ENCODE data around the gene SLCO4A1. TPM values are rescaled to one million over a fixed set of nuclear protein-coding genes. Genes with fewer than 3 reads are reported as not detected.

SLCO4A1 gene
- total and polyA plus RNA-seq, 2 donors (not counting 1 experiment from before 2014, with no cell fraction given), result 2.1 to 79.5 TPM

- H3K4me3 Mint-ChIP-seq, result peak overlapping the region; percentile 57
- WGBS (ENCODE audit: insufficient coverage), result 62% methylated on average over 10 of the region's 11 CpGs
- Histone ChIP-seq H3K4me2 (replicated peaks; ENCODE audit: low read depth, low read length, poor library complexity, severe bottlenecking) (peak overlapping the region; percentile 66), H3K4me3 (ENCODE audit: control extremely low read depth in 1 of 5, extremely low read depth in 1 of 5, insufficient read depth in 1 of 5, low read depth in 2 of 5, low read length in 4 of 5) (no peak overlapping the region), H3K4me1 (ENCODE audit: control insufficient read depth in 2 of 2, insufficient read depth in 2 of 2, low read length in 2 of 2) (peaks cover 58 to 64% of the 10 kb centered on the region in 2 donors), H3K36me3 (replicated peaks in 1 of 2; ENCODE audit: control extremely low read depth in 1 of 2, control insufficient read depth in 1 of 2, extremely low read depth in 1 of 2, insufficient read depth in 2 of 2, low read length in 1 of 2) (no peaks in the 10 kb centered on the region), H4K20me1 (ENCODE audit: control insufficient read depth, insufficient read depth, low read length, poor library complexity, severe bottlenecking) (no peaks in the 10 kb centered on the region), H2AFZ (ENCODE audit: insufficient read depth, low read depth, low read length, poor library complexity, severe bottlenecking) (peak overlapping the region; percentile 34), H3K27ac (ENCODE audit: low read length in 2 of 2) (peak overlapping the region; percentile 25 to 34), H3K27me3 (replicated peaks in 1 of 4; ENCODE audit: control extremely low read depth in 1 of 4, control insufficient read depth in 3 of 4, insufficient read depth in 4 of 4, low read length in 3 of 4) (no peaks in the 10 kb centered on the region), H3K9ac (ENCODE audit: low read length) (no peak overlapping the region), H3K9me3 (ENCODE audit: control extremely low read depth in 1 of 3, control insufficient read depth in 2 of 3, insufficient read depth in 1 of 3, low read length in 2 of 3) (no peaks in the 10 kb centered on the region), H3K79me2 (ENCODE audit: control insufficient read depth, insufficient read depth, low read length) (no peaks in the 10 kb centered on the region)
- H3K9me3 Mint-ChIP-seq (ENCODE audit: insufficient read depth), result no peaks in the 10 kb centered on the region
- ATAC-seq (ENCODE audit: low read depth), result no peak
- TF ChIP-seq CTCF (IDR thresholded peaks at IDR 0.05), result no peak
- TF ChIP-seq EZH2 (IDR thresholded peaks at IDR 0.05; ENCODE audit: borderline replicate concordance, insufficient read depth, low read depth, low read length, poor library complexity, severe bottlenecking), result no peak
- POLR2A ChIA-PET, result interaction anchor here (0.6 to 0.7 kb wide), 2 partner anchors 16 to 224 kb away, joined by 3 to 10 read pairs; no protein-coding TSS in a partner anchor
- intact Hi-C loops (cut with micrococcal nuclease), result loop anchor here (10.0 kb wide), 1 partner anchor 51 kb away; no protein-coding TSS in a partner anchor
- peak; percentile 21 for DNase-seq
- no peaks in the 10 kb centered on the region for H3K27me3 Mint-ChIP-seq
- H3K27ac Mint-ChIP-seq, result peak overlapping the region; percentile 81
- CTCF ChIA-PET, result interaction anchor here (0.5 to 3.2 kb wide), 7 partner anchors 12 to 203 kb away, joined by 3 to 22 read pairs (median 4); no protein-coding TSS in a partner anchor
- peaks cover 63% of the 10 kb centered on the region for H3K4me1 Mint-ChIP-seq
Observed at GRCh38 chr20:62605236-62605943, 36.9 kb upstream of the SLCO4A1 start.

- ATAC-seq (ENCODE audit: low read depth), result peak; percentile 49
- peak; percentile 44 for DNase-seq
- WGBS (ENCODE audit: insufficient coverage), result 8% methylated on average over 4 of the region's 6 CpGs
- Histone ChIP-seq H3K4me3 (ENCODE audit: control extremely low read depth in 1 of 5, extremely low read depth in 1 of 5, insufficient read depth in 1 of 5, low read depth in 2 of 5, low read length in 4 of 5) (no peak overlapping the region), H3K27ac (ENCODE audit: low read length in 2 of 2) (peak overlapping the region; percentile 25 to 34), H3K36me3 (replicated peaks in 1 of 2; ENCODE audit: control extremely low read depth in 1 of 2, control insufficient read depth in 1 of 2, extremely low read depth in 1 of 2, insufficient read depth in 2 of 2, low read length in 1 of 2) (no peaks in the 10 kb centered on the region), H3K27me3 (replicated peaks in 1 of 4; ENCODE audit: control extremely low read depth in 1 of 4, control insufficient read depth in 3 of 4, insufficient read depth in 4 of 4, low read length in 3 of 4) (no peaks in the 10 kb centered on the region), H3K9ac (ENCODE audit: low read length) (no peak overlapping the region), H4K20me1 (ENCODE audit: control insufficient read depth, insufficient read depth, low read length, poor library complexity, severe bottlenecking) (no peaks in the 10 kb centered on the region), H2AFZ (ENCODE audit: insufficient read depth, low read depth, low read length, poor library complexity, severe bottlenecking) (peak overlapping the region; percentile 34), H3K9me3 (ENCODE audit: control extremely low read depth in 1 of 3, control insufficient read depth in 2 of 3, insufficient read depth in 1 of 3, low read length in 2 of 3) (peaks cover 0 to 4% (median 0%) of the 10 kb centered on the region in 3 donors), H3K4me1 (ENCODE audit: control insufficient read depth in 2 of 2, insufficient read depth in 2 of 2, low read length in 2 of 2) (peaks cover 58 to 64% of the 10 kb centered on the region in 2 donors), H3K79me2 (ENCODE audit: control insufficient read depth, insufficient read depth, low read length) (no peaks in the 10 kb centered on the region), H3K4me2 (replicated peaks; ENCODE audit: low read depth, low read length, poor library complexity, severe bottlenecking) (peak overlapping the region; percentile 66)
- peaks cover 2% of the 10 kb centered on the region for H3K9me3 Mint-ChIP-seq (ENCODE audit: insufficient read depth)
- H3K4me3 Mint-ChIP-seq, result peak overlapping the region; percentile 57
- ChIA-PET CTCF (interaction anchor here (0.7 to 3.2 kb wide), 6 partner anchors 11 to 202 kb away, joined by 3 to 22 read pairs (median 4); no protein-coding TSS in a partner anchor), POLR2A (interaction anchor here (0.7 to 1.6 kb wide), 3 partner anchors 12 to 17 kb away, joined by 3 to 6 read pairs (median 3); no protein-coding TSS in a partner anchor)
- intact Hi-C loops (cut with micrococcal nuclease), result loop anchor here (10.0 kb wide), 1 partner anchor 51 kb away; no protein-coding TSS in a partner anchor
- peaks cover 3% of the 10 kb centered on the region for H3K27me3 Mint-ChIP-seq
- no peak for TF ChIP-seq EZH2 (IDR thresholded peaks at IDR 0.05; ENCODE audit: borderline replicate concordance, insufficient read depth, low read depth, low read length, poor library complexity, severe bottlenecking)
- peak overlapping the region; percentile 81 for H3K27ac Mint-ChIP-seq
- H3K4me1 Mint-ChIP-seq, result peaks cover 59% of the 10 kb centered on the region
Observed at GRCh38 chr20:62606016-62606415, 36.3 kb upstream of the SLCO4A1 start.

Measured in B cell (primary cell).